Right kidney (tissue), 1 donor: ENCODE results near the gene RELT.
"Not testable (repeated sequence)": the region's sequence is repeated elsewhere in the genome, so short reads cannot be mapped to it uniquely, and the experiment has no call there.

Experiments used
- DNase-seq: peaks from one replicate; pipeline ENCODE4 v3.0.0-alpha.2; 2016

Gene RELT

GRCh38 chr11:73430326-73430725 is 54.1 kb downstream of the RELT start:
- no peak for DNase-seq

GRCh38 chr11:73431396-73431795 is 55.2 kb downstream of the RELT start:
- DNase-seq, result no peak

GRCh38 chr11:73436859-73437258 is 60.7 kb downstream of the RELT start:
- not testable (repeated sequence) for DNase-seq

GRCh38 chr11:73439002-73439843 is 63.0 kb downstream of the RELT start:
- DNase-seq, result no peak

GRCh38 chr11:73445980-73446379 is 69.8 kb downstream of the RELT start:
- DNase-seq, result no peak

GRCh38 chr11:73446766-73447165 is 70.6 kb downstream of the RELT start:
- DNase-seq, result no peak
